Gastroesophageal sphincter (tissue), 3 donors: Measurements from ENCODE around the gene SLC4A4.

Experiments
- CTCF ChIP-seq, 4 experiments: fragments of 200-600 bp in 2 of 4; fragments of 450-650 bp in 2 of 4; sonication (generic) in 1 of 4; IDR thresholded peaks; one replicate each; pipeline ENCODE4 v1.5.1; 2017 to 2019; ENCODE audit warnings: antibody characterized with exemption in 4 of 4, mild to moderate bottlenecking in 2 of 4, moderate library complexity in 2 of 4
- EP300 ChIP-seq: sonication (generic); formaldehyde crosslinking; IDR thresholded peaks from one replicate; pipeline ENCODE4 v1.6.1; 2017; ENCODE audit warnings: antibody characterized with exemption, mild to moderate bottlenecking
- POLR2A ChIP-seq, 2 donors: fragments of 450-650 bp; IDR thresholded peaks; one replicate each; pipeline ENCODE4 v1.6.1; 2017; ENCODE audit warnings: antibody characterized with exemption in 2 of 2, mild to moderate bottlenecking in 2 of 2, moderate library complexity in 1 of 2

GRCh38 chr4:71487344-71487920 lies 148.6 kb downstream of the SLC4A4 start:
- TF ChIP-seq CTCF (IDR thresholded peaks at IDR 0.05): no peak
- no peak for TF ChIP-seq EP300
- no peak for TF ChIP-seq POLR2A (IDR thresholded peaks at IDR 0.05)
